GM13976 (cell line): ENCODE measurements around the gene ELF2.

Source experiments
- DNase-seq: peaks from one replicate; pipeline ENCODE4 v3.0.0; 2012; ENCODE audit warnings: low spot score
- CTCF ChIP-seq: IDR thresholded peaks from 2 replicates; pipeline ENCODE4 v1.5.1; 2012; ENCODE audit warnings: borderline replicate concordance, mild to moderate bottlenecking; ENCODE audit not compliant: insufficient read depth; ENCODE audit errors: extremely low read depth, missing control alignments, control extremely low read depth
- in situ Hi-C: fragments of 300-500 bp; cut with MboI; formaldehyde crosslinking; loops from one replicate; pipeline ENCODE4 v1.12.0; 2022; ENCODE audit warnings: low sequenced_read_pairs, mixed read lengths, inconsistent platforms; ENCODE audit not compliant: unreplicated experiment

Gene ELF2

GRCh38 chr4:139154538-139154937 is 22.5 kb downstream of the ELF2 start:
- in situ Hi-C loops = no loop called here
- DNase-seq = no peak
- no peak for TF ChIP-seq CTCF

- no peak for DNase-seq
- in situ Hi-C loops = no loop called here
- no peak for TF ChIP-seq CTCF
Observed at GRCh38 chr4:139154134-139154421, 22.9 kb downstream of the ELF2 start.

- no peak for DNase-seq
- in situ Hi-C loops = no loop called here
- TF ChIP-seq CTCF = no peak
Observed at GRCh38 chr4:139153411-139154133, 23.4 kb downstream of the ELF2 start.

GRCh38 chr4:139152249-139152648 is 24.8 kb downstream of the ELF2 start:
- in situ Hi-C loops = no loop called here
- TF ChIP-seq CTCF = no peak
- no peak for DNase-seq

- DNase-seq = no peak
- in situ Hi-C loops = no loop called here
- no peak for TF ChIP-seq CTCF
Observed at GRCh38 chr4:139146926-139147629, 29.9 kb downstream of the ELF2 start.

GRCh38 chr4:139145552-139145932 is 31.5 kb downstream of the ELF2 start:
- TF ChIP-seq CTCF = no peak
- no peak for DNase-seq
- in situ Hi-C loops = no loop called here
